ENCODE data around the gene HSPG2.

Gene HSPG2

GRCh38 chr1:21801100-21801499, 136.0 kb downstream of the HSPG2 start:
- H3K9ac ChIP-seq (ENCODE audit: low read length) = no peak overlapping the region
- H4K12ac ChIP-seq (ENCODE audit: low read depth, low read length) = no peak overlapping the region
- DNase-seq = no peak
- H3K18ac ChIP-seq (ENCODE audit: low read length) = no peak overlapping the region
- H3K79me1 ChIP-seq (ENCODE audit: low read length) = no peaks in the 10 kb centered on the region
- no peaks in the 10 kb centered on the region for H3K36me3 ChIP-seq (ENCODE audit: control insufficient read depth in 1 of 2, insufficient read depth in 2 of 2, low read length in 2 of 2)
- H2BK5ac ChIP-seq (ENCODE audit: low read depth, low read length, poor library complexity) = no peak overlapping the region
- H2BK12ac ChIP-seq (ENCODE audit: low read length) = no peak overlapping the region
- no peak overlapping the region for H4K91ac ChIP-seq (ENCODE audit: low read depth, low read length)
- H3K4me3 ChIP-seq (ENCODE audit: low read depth, low read length) = no peak overlapping the region
- H2AFZ ChIP-seq (ENCODE audit: insufficient read depth, low read length, poor library complexity) = no peak overlapping the region
- no peaks in the 10 kb centered on the region for H3K4me1 ChIP-seq (ENCODE audit: control insufficient read depth in 1 of 2, insufficient read depth in 2 of 2, low read length in 2 of 2)
- no peaks in the 10 kb centered on the region for H3K79me2 ChIP-seq (ENCODE audit: control insufficient read depth, insufficient read depth, low read length, poor library complexity)
- no peak overlapping the region for H3K23ac ChIP-seq (ENCODE audit: low read length)
- H3K27ac ChIP-seq (ENCODE audit: low read depth, low read length) = no peak overlapping the region
- no peaks in the 10 kb centered on the region for H3K9me3 ChIP-seq (ENCODE audit: insufficient read depth, low read depth, low read length)
- H2AK5ac ChIP-seq (ENCODE audit: low read length) = no peak overlapping the region
- no peak overlapping the region for H3K4me2 ChIP-seq (ENCODE audit: low read length)
- H2BK120ac ChIP-seq (ENCODE audit: insufficient read depth, low read length, poor library complexity) = no peak overlapping the region
- H3K14ac ChIP-seq (ENCODE audit: low read length) = no peak overlapping the region
- no peak overlapping the region for H3K4ac ChIP-seq (ENCODE audit: low read depth, low read length)
- no peak overlapping the region for H4K8ac ChIP-seq (ENCODE audit: low read depth, low read length)
- WGBS (ENCODE audit: extremely low coverage, insufficient coverage, insufficient read length) = no CpG with 5 or more reads among the region's 4 CpGs
- no peaks in the 10 kb centered on the region for H3K27me3 ChIP-seq (ENCODE audit: insufficient read depth, low read length)

GRCh38 chr1:21799730-21800129, 137.4 kb downstream of the HSPG2 start:
- Histone ChIP-seq H4K8ac (ENCODE audit: low read depth, low read length) (no peak overlapping the region), H2AK5ac (ENCODE audit: low read length) (no peak overlapping the region), H3K23ac (ENCODE audit: low read length) (no peak overlapping the region), H4K91ac (ENCODE audit: low read depth, low read length) (no peak overlapping the region), H2AFZ (ENCODE audit: insufficient read depth, low read length, poor library complexity) (no peak overlapping the region), H3K36me3 (ENCODE audit: control insufficient read depth in 1 of 2, insufficient read depth in 2 of 2, low read length in 2 of 2) (peaks cover 0 to 2% of the 10 kb centered on the region in 2 experiments), H2BK12ac (ENCODE audit: low read length) (no peak overlapping the region), H3K9me3 (ENCODE audit: insufficient read depth, low read depth, low read length) (no peaks in the 10 kb centered on the region), H3K79me2 (ENCODE audit: control insufficient read depth, insufficient read depth, low read length, poor library complexity) (peaks cover 2% of the 10 kb centered on the region), H3K4me3 (ENCODE audit: low read depth, low read length) (no peak overlapping the region), H3K27ac (ENCODE audit: low read depth, low read length) (no peak overlapping the region), H3K27me3 (ENCODE audit: insufficient read depth, low read length) (no peaks in the 10 kb centered on the region), H4K12ac (ENCODE audit: low read depth, low read length) (no peak overlapping the region), H3K79me1 (ENCODE audit: low read length) (no peaks in the 10 kb centered on the region), H3K4me2 (ENCODE audit: low read length) (no peak overlapping the region), H2BK120ac (ENCODE audit: insufficient read depth, low read length, poor library complexity) (no peak overlapping the region), H3K9ac (ENCODE audit: low read length) (no peak overlapping the region), H2BK5ac (ENCODE audit: low read depth, low read length, poor library complexity) (no peak overlapping the region), H3K14ac (ENCODE audit: low read length) (no peak overlapping the region), H3K4ac (ENCODE audit: low read depth, low read length) (no peak overlapping the region), H3K4me1 (ENCODE audit: control insufficient read depth in 1 of 2, insufficient read depth in 2 of 2, low read length in 2 of 2) (no peaks in the 10 kb centered on the region), H3K18ac (ENCODE audit: low read length) (no peak overlapping the region)
- no CpG with 5 or more reads among the region's 5 CpGs for whole genome bisulfite sequencing (ENCODE audit: extremely low coverage, insufficient coverage, insufficient read length)
- no peak for DNase-seq

GRCh38 chr1:21795075-21795474, 142.0 kb downstream of the HSPG2 start:
- H3K27me3 ChIP-seq (ENCODE audit: insufficient read depth, low read length) = no peaks in the 10 kb centered on the region
- H3K18ac ChIP-seq (ENCODE audit: low read length) = no peak overlapping the region
- H2BK12ac ChIP-seq (ENCODE audit: low read length) = no peak overlapping the region
- H3K79me2 ChIP-seq (ENCODE audit: control insufficient read depth, insufficient read depth, low read length, poor library complexity) = peaks cover 2% of the 10 kb centered on the region
- no peak overlapping the region for H4K12ac ChIP-seq (ENCODE audit: low read depth, low read length)
- no peak overlapping the region for H3K23ac ChIP-seq (ENCODE audit: low read length)
- peaks cover 0 to 2% of the 10 kb centered on the region in 2 experiments for H3K36me3 ChIP-seq (ENCODE audit: control insufficient read depth in 1 of 2, insufficient read depth in 2 of 2, low read length in 2 of 2)
- no peaks in the 10 kb centered on the region for H3K9me3 ChIP-seq (ENCODE audit: insufficient read depth, low read depth, low read length)
- H4K91ac ChIP-seq (ENCODE audit: low read depth, low read length) = no peak overlapping the region
- no peak overlapping the region for H4K8ac ChIP-seq (ENCODE audit: low read depth, low read length)
- H3K4me2 ChIP-seq (ENCODE audit: low read length) = no peak overlapping the region
- no CpG with 5 or more reads among the region's 6 CpGs for WGBS (ENCODE audit: extremely low coverage, insufficient coverage, insufficient read length)
- H3K4me3 ChIP-seq (ENCODE audit: low read depth, low read length) = no peak overlapping the region
- no peaks in the 10 kb centered on the region for H3K4me1 ChIP-seq (ENCODE audit: control insufficient read depth in 1 of 2, insufficient read depth in 2 of 2, low read length in 2 of 2)
- no peak overlapping the region for H2BK5ac ChIP-seq (ENCODE audit: low read depth, low read length, poor library complexity)
- H2BK120ac ChIP-seq (ENCODE audit: insufficient read depth, low read length, poor library complexity) = no peak overlapping the region
- no peak overlapping the region for H3K9ac ChIP-seq (ENCODE audit: low read length)
- H3K27ac ChIP-seq (ENCODE audit: low read depth, low read length) = no peak overlapping the region
- no peak overlapping the region for H3K14ac ChIP-seq (ENCODE audit: low read length)
- DNase-seq = no peak
- no peaks in the 10 kb centered on the region for H3K79me1 ChIP-seq (ENCODE audit: low read length)
- H3K4ac ChIP-seq (ENCODE audit: low read depth, low read length) = no peak overlapping the region
- H2AFZ ChIP-seq (ENCODE audit: insufficient read depth, low read length, poor library complexity) = no peak overlapping the region
- H2AK5ac ChIP-seq (ENCODE audit: low read length) = no peak overlapping the region

GRCh38 chr1:21794656-21795055, 142.5 kb downstream of the HSPG2 start:
- H3K4ac ChIP-seq (ENCODE audit: low read depth, low read length) = no peak overlapping the region
- H4K91ac ChIP-seq (ENCODE audit: low read depth, low read length) = no peak overlapping the region
- no CpG with 5 or more reads among the region's 2 CpGs for whole genome bisulfite sequencing (ENCODE audit: extremely low coverage, insufficient coverage, insufficient read length)
- H3K79me1 ChIP-seq (ENCODE audit: low read length) = no peaks in the 10 kb centered on the region
- no peak overlapping the region for H3K27ac ChIP-seq (ENCODE audit: low read depth, low read length)
- H3K9me3 ChIP-seq (ENCODE audit: insufficient read depth, low read depth, low read length) = no peaks in the 10 kb centered on the region
- H3K27me3 ChIP-seq (ENCODE audit: insufficient read depth, low read length) = no peaks in the 10 kb centered on the region
- no peaks in the 10 kb centered on the region for H3K4me1 ChIP-seq (ENCODE audit: control insufficient read depth in 1 of 2, insufficient read depth in 2 of 2, low read length in 2 of 2)
- H3K79me2 ChIP-seq (ENCODE audit: control insufficient read depth, insufficient read depth, low read length, poor library complexity) = peaks cover 2% of the 10 kb centered on the region
- no peak overlapping the region for H3K14ac ChIP-seq (ENCODE audit: low read length)
- H4K8ac ChIP-seq (ENCODE audit: low read depth, low read length) = no peak overlapping the region
- no peak overlapping the region for H3K23ac ChIP-seq (ENCODE audit: low read length)
- no peak for DNase-seq
- H3K4me3 ChIP-seq (ENCODE audit: low read depth, low read length) = no peak overlapping the region
- H2BK120ac ChIP-seq (ENCODE audit: insufficient read depth, low read length, poor library complexity) = no peak overlapping the region
- H4K12ac ChIP-seq (ENCODE audit: low read depth, low read length) = no peak overlapping the region
- H2AK5ac ChIP-seq (ENCODE audit: low read length) = no peak overlapping the region
- no peak overlapping the region for H3K18ac ChIP-seq (ENCODE audit: low read length)
- H2BK5ac ChIP-seq (ENCODE audit: low read depth, low read length, poor library complexity) = no peak overlapping the region
- H3K4me2 ChIP-seq (ENCODE audit: low read length) = no peak overlapping the region
- no peak overlapping the region for H2AFZ ChIP-seq (ENCODE audit: insufficient read depth, low read length, poor library complexity)
- H2BK12ac ChIP-seq (ENCODE audit: low read length) = no peak overlapping the region
- peaks cover 0 to 2% of the 10 kb centered on the region in 2 experiments for H3K36me3 ChIP-seq (ENCODE audit: control insufficient read depth in 1 of 2, insufficient read depth in 2 of 2, low read length in 2 of 2)
- H3K9ac ChIP-seq (ENCODE audit: low read length) = no peak overlapping the region

Measured in trophoblast cell (in vitro differentiated cells and primary cell).